Measurements from ENCODE around the gene DNMBP.

The DNMBP gene, protein sequence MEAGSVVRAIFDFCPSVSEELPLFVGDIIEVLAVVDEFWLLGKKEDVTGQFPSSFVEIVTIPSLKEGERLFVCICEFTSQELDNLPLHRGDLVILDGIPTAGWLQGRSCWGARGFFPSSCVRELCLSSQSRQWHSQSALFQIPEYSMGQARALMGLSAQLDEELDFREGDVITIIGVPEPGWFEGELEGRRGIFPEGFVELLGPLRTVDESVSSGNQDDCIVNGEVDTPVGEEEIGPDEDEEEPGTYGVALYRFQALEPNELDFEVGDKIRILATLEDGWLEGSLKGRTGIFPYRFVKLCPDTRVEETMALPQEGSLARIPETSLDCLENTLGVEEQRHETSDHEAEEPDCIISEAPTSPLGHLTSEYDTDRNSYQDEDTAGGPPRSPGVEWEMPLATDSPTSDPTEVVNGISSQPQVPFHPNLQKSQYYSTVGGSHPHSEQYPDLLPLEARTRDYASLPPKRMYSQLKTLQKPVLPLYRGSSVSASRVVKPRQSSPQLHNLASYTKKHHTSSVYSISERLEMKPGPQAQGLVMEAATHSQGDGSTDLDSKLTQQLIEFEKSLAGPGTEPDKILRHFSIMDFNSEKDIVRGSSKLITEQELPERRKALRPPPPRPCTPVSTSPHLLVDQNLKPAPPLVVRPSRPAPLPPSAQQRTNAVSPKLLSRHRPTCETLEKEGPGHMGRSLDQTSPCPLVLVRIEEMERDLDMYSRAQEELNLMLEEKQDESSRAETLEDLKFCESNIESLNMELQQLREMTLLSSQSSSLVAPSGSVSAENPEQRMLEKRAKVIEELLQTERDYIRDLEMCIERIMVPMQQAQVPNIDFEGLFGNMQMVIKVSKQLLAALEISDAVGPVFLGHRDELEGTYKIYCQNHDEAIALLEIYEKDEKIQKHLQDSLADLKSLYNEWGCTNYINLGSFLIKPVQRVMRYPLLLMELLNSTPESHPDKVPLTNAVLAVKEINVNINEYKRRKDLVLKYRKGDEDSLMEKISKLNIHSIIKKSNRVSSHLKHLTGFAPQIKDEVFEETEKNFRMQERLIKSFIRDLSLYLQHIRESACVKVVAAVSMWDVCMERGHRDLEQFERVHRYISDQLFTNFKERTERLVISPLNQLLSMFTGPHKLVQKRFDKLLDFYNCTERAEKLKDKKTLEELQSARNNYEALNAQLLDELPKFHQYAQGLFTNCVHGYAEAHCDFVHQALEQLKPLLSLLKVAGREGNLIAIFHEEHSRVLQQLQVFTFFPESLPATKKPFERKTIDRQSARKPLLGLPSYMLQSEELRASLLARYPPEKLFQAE (N-terminal part only)

DNA sequence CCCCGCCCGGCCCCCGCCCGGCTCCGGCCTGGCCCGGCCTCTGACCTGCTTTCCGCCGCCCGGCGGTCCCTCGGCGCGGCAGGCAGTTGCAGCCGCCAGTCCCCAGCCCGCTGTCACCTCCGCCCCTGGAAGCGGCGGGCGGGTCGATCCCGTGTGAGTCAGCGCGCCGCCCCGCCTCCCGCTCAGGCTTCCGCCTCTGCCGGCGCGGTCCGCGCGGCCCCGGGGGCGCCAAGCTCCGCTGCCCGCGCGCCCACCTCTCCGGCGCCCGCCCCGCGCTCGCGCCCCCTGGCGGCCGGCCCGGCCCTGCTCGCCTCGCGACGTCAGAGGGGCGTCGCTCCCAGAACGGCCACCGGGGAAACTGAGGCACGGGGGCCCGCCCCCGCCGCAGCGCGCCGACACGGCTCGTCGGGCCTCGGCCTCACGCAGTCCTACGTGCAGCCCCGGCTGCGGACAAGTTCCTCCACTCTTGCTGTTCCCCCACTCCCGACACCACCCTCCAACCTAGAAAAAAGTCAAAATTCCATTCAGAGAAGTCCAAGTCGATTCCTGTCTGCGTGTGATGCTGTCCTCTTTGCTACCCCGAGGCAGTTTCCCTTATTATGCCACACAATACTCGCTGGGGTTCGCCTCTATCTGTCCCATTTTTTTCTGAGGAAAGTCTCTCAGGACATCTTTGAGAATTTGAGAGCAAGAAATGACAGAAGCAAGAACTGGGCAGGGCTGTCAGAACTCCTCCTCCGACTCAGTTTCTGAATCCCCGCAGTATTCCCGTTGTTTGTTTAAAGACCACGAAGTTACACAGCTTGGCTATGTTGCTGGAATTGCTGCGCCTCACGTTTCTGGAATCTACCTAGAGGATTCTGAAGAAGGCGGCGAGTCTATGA, at the start of gene DNMBP:
Gene DNMBP (minus strand): TSS at position 155 of the 884 bp plus-strand sequence. CDS start 37,823 bp downstream, outside the sequence.
- DNase-seq (ENCODE audit: low read depth), result peak; percentile 79

DNA sequence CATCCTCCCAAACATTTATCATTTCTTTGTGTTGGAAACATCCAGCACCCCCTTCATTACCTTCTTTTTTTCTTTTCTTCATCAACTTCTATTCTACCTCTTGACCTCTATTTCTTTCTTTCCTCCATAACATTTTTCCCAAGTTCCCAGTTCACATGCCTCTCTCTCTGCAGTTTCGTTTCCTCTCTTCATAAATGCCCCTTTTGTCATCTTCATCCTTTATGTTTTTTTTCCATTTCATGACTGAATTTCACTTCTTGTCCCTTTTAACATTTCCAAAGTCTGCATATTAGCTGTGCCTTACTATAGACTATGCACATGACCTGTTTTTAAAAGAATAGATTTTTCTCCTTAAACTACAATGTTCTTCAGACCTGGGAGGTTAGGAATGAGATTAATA, 48.2 kb upstream of the DNMBP start:
- no peak for DNase-seq (ENCODE audit: low read depth)

DNA sequence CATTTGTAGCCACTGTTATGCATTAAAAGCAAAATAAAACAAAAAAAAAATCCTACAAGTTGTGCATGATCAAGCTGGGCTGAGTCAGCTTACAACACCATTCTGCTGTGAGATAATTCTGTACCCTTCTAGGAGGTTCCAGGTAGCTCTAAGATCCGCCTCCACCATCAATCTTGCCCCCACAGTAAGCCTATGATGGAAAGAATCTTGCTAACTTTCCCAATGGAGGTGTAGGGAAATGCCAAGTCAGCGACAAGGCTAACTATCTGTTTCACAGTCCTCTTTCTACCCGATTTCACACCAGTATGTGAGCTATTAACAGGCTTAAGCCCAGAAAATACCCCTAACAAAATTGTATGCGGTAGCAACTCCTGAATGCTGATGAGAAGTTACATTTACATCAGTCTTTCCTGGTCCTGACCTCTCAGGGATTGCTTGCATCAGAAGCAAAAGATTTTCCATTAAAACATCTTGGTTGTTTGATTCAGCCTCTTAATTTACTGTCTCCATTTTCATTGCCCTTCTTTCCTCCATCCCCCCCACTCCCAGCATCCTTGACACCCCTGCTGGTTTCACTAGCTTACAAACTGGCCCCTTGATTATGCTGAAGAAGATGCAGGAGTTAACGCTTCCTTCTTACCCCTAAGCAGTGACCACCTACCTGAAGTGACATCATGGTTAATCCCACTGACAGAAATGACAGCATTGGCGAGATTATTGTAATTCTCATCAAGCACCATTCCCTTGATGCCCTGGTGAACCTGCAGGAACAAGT, 44.1 kb upstream of the DNMBP start:
- no peak for DNase-seq (ENCODE audit: low read depth)

DNA sequence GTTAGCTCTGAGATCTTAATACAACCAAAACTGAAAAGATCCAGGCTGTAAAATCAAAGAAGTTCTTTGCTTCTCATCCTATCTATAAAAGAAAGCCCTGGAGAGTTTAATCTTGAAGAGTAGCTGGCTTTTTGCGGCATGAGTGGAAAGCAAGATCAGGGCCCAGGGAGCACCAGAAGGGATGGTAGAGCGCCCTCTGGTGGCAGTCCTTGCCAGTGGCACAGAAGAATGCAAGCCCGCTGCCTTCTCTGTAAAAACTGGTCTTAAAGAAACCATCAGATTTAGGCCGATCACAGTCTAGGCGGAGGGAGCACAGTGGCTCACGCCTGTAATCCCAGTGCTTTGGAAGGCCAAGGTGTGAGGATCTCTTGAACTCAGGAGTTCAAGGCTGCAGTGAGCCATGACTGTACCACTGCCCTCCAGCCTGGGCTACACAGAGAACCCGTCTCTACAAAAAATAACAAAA, 36.3 kb upstream of the DNMBP start:
- peak; percentile 71 for DNase-seq (ENCODE audit: low read depth)

DNA sequence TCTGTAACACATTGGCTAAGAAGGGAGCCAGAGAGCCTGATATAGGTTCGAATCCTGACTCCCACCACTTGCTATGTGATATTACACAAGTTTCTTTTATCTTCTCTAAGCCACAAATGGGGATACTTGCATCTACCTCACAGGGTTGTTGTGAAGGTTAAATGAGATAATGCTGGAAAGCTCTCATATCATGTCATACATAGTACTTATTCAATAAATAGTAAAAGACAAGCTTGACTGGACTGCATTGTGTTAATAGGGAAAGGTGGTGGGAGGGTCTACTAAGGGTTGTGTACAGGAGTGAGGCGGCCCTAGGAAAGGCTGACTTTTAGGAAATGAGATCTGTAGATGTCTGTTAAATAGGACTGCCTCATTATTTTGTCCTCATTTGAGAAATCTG, 35.8 kb upstream of the DNMBP start:
- no peak for DNase-seq (ENCODE audit: low read depth)

DNA sequence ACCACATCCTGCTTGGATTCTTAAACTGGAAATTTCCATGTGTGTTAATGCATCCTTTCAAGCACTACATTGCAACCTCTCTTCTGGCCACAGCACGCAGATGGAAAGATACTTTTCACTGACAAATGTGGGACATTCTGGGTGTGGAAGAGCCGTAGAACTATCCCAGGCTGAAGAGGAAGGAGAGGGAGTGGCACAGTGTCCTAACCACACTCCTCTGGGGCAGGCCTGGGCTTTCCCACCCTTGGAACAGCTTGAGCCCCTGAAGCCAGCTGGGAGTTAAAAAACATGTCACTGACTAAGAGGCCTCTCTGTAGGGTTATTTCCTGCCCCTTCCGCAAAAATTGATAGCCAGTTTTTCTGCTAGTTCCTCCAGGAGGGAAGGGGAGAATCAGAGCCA, 34.0 kb upstream of the DNMBP start:
- no peak for DNase-seq (ENCODE audit: low read depth)

DNA sequence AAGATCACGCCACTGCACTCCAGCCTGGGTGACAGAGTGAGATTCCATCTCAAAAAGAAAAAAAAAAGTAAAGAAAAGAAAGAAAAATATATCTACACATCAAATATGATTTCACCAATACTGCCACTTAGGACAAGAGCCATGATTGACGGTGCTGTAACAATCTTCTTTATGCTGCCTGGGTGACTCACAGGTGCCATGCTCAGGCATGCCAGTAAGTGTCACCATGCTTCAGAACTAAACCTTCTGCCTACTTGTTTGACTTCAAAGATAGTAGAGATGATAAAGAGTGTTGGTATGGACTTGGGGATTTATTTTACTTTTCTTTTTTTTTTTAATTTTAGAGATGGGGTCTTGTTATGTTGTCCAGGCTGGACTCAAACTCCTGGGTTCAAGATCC, 33.6 kb upstream of the DNMBP start:
- DNase-seq (ENCODE audit: low read depth), result no peak

DNA sequence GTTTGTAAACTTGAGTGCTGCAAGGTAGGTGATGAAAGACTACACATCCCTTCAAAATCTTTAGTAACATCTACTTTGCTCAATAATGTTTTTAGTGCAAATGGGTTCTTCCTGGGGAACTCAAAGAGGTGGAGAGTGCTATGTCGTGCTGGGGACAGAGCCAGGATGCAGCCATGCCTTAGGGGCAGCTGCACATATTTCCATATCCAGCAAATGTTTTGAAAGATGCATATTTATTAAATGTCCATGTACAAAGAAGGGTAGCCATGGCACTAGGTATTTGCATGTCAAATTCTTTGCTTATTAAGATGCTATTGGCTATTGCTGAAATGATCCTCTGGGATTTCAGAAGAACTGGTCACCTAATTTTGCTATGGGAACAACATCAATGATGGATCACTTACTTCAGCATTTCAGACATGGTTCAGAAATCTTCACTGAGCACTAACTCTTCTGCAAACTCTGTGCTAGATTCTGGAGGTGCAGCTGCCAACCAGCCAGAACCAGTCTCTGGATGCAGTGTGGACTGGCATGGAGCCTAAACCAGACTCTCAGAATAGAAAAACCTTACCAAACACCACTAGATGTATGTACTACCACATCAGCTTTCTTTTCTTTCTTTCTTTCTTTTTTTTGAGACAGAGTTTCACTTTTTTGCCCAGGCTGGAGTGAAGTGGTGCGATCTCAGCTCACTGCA, 31.7 kb upstream of the DNMBP start:
- DNase-seq (ENCODE audit: low read depth), result no peak

DNA sequence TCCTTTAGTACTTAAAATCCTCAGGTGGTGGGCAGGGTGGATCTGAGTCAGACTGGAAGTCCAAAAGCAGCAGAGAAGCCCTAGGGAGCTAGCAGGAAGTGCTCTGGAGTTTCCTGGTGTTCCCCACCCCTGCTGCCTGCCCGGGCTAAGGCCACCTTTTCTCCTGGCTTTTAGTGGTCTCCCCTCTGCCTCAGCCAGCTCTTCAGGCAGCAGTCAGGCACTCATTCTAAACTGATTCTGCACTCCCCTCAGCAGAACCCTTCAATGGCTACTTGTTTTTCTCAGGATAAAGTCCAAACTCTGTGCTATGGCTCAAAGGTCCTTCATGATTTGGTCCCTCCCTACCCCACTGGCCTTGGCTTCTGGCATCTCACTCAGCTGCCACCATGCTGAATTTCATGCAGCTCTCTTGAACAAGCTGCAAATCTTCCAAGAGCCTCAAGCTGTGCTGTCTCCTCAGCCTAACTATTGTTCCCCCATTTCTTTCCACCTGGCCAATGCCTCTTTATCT, 28.9 kb upstream of the DNMBP start:
- DNase-seq (ENCODE audit: low read depth), result no peak

DNA sequence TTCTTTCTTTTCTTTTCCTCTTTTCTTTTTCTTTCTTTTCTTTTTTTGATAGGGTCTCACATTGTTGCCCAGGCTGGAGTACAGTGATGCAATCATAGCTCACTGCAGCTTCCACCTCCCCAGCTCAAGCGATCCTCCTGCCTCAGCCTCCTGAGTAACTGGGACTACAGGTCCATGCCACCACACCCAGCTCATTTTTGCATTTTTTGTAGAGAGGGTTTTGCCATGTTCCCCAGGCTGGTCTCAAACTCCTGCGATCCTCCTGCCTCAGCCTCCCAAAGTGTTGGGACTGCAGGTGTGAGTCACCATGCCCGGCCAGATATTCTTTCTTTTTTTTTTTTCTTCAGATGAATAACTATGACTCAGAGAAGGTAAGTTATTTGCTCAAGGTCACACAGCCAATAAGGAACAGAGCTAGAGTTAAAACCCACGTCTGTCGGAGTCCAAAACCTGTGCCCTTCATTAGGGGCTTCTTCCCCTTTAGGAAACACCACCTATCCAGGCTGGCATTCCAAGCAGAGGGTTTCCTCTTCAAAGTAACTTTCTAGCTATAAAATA, 28.1 kb upstream of the DNMBP start:
- no peak for DNase-seq (ENCODE audit: low read depth)

DNA sequence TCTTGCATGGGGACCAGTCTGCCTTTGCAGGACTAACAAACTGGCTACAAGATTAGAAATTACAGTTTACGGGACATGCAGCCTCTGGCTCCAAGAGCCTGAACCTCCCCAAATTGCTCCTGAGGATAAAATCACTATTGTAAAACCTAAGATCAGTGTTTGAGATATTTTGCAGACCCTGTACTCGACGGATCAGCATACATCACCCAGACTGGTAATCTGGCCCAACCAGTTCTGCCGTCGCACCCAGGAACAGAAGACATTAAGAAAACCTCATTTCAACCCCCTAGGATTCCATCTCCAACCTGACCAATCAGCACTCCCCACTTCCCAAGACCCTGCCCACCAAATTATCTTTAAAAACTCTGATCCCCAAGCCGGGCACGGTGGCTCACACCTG, 27.1 kb upstream of the DNMBP start:
- no peak for DNase-seq (ENCODE audit: low read depth)

DNA sequence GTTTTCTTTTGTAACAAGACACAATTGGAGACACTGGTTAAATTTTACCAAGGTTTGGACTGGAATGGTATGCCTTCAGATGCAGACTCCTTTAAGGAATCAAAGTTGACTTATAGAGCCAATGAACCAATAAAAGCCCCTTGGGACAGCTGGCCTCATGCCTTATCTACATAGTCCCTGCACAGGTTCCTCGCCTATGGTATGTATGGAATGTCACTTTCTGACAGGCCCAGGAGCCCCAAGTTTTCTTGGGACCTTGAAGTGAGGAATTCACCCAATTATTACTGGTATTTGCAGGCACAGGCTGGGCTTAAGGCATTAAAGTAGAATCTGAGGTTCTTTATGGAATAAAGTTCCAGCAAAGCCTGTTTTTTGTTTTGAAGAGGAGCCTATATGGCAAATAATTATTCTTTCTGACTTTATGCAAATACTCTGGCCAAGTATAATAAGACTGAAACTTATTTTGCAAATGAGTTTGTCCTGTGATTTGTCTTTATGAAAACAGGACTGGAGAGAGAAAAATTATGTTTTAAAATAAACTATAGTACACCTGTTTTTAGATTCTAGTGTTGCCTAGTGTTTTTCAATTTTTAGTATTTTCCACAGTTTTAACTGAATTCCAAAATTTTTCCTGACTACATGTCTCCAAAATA, 24.1 kb upstream of the DNMBP start:
- no peak for DNase-seq (ENCODE audit: low read depth)

DNA sequence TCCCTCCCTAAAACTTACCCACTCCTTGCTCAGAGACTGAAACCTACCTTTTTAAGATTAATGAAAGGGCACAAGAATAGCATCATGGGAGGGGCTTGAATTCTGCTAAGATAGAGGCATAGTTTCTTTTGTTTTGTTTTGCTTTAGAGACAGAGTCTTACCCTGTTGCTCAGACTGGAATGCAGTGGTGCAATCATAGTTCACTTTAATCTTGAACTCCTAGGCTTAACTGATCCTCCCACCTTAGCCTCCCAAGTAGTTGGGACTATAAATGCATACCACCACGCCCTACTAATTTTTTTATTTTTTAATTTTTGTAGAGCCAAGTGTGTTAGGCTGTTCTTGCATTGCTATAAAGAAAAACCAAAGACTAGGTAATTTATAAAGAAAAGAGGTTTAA, 17.7 kb upstream of the DNMBP start:
- no peak for DNase-seq (ENCODE audit: low read depth)

DNA sequence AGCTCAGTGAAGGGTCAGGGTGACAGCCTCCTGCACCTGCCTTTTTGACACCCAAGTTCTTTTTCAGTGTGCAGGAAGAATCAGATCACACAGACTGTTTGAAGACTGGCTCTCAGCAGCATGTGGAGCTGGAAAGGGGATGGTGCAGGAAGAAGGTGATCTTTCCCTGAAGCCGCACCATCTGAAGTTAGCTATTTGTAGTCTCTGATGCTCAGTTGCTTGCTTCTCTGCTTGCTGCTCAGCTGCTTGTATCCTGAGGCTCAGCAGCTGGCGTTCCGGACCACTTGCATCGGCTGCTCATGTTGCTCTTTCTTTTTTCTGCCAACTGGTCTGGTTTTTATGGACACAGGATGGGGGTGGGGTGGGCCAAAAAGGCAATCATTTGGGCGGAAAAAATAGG, 15.8 kb upstream of the DNMBP start:
- DNase-seq (ENCODE audit: low read depth), result no peak

DNA sequence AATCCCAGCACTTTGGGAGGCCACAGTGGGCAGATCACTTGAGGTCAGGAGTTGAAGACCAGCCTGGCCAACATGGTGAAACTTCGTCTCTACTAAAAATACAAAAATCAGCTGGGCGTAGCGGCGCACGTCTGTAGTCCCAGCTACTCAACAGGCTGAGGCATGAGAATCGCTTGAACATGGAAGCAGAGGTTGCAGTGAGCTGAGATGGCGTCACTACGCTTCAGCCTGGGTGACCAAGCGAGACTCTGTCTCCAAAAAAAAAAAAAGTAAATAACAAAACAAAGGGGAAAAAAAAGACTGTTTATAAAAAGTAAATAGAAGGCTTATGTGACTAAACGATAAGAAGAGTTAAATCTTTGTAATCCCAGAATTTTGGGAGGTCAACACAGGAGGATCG, 15.0 kb upstream of the DNMBP start:
- no peak for DNase-seq (ENCODE audit: low read depth)

DNA sequence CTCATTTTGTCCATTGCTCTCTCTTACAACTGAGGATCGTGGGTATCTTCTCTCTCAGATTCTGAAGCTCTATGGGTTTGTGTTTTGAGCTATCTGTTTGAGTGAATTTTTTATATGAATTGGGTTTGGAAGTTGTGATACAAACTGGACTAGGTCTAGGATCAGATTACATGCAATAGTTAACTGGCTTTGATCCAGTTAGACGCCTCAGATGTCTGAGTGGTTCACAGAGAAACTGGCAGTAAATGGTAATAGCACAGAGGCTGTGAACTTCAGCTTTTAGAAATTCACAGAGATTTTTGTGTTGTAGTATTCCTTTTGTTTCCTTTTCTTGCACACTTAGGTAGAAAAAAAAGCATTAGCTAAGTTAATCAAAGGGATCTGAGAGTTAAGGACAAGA, 12.7 kb upstream of the DNMBP start:
- DNase-seq (ENCODE audit: low read depth), result no peak

DNA sequence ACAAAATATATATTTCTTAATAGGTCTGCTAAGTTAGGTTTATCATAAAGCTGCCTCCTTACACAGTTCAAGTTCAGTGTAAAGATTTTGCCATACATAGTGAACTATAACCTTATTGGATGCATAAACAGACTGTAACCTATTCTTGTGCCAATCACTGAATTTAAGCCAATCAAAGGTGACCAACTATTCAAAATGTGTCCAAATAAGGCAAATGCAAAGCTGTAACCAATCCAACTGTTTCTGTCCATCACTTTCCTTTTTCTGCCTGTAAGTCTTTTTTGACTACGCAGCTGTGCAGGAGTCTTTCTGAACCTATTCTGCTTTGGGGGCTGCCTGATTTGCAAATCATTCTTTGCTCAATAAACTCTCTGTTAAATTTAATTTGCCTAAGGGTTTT, 11.6 kb upstream of the DNMBP start:
- DNase-seq (ENCODE audit: low read depth), result no peak

DNA sequence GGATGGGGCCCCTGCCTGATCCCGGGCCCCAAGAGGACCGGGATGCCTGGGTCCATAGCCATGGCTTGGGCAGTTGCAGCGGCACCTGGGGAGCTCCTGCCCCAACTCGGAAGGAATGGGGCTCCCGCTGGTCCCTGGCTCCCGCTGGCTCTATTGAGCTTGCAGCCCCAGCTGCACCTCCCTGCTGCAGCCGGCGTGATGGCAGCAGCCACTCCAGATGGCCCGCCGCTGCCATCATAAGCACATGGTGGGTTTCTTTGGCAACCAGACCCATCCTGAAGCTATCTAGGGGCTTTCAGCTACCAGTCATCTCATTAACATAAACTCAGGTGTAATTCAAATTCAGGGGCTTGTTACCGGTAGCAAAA, 11.1 kb upstream of the DNMBP start:
- no peak for DNase-seq (ENCODE audit: low read depth)
